Measurements from ENCODE around the gene OR10C1. TPM values are rescaled to one million over a fixed set of nuclear protein-coding genes. Genes with fewer than 3 reads are reported as not detected.

Gene OR10C1
- total and polyA plus RNA-seq, 10 of the 15 experiments (the other 5 are each of a cell fraction or from before 2014, with no cell fraction given) = not detected

DNA sequence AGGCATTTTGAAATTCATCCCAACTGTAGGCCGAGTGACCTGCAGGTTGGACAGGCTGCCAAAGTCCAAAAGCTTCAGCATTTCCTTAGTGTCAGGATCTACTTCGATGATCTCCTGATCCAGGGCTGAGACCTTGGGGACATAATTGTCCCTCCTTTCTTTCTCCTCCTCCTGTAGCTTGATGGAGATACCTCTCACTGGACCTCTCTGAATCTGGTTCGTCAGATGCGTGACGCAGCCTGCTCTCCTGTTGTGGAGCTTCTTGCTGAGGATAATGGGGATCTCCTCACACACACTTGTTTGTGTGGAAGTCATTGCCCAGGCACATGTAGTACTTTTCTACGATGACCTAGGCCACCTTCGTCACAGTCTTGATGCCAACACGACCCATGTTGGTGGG, 50.2 kb downstream of the OR10C1 start:
- no peak overlapping the region for H3K4me2 ChIP-seq (ENCODE audit: control insufficient read depth, insufficient read depth)
- no peaks in the 10 kb centered on the region for H3K4me1 ChIP-seq (ENCODE audit: control insufficient read depth, insufficient read depth, low read length)
- H3K36me3 ChIP-seq (ENCODE audit: control insufficient read depth in 2 of 2, insufficient read depth in 2 of 2, low read length in 1 of 2) = no peaks in the 10 kb centered on the region
- ChIA-PET POLR2A (no interaction called here), CTCF (no interaction called here), SMC1A (ENCODE audit: uncharacterized antibody, unreplicated experiment) (no interaction called here), RAD21 (ENCODE audit: unreplicated experiment) (no interaction called here)
- WGBS (ENCODE audit: insufficient coverage, insufficient replicate concordance, low lambda C conversion rate, missing lambda C conversion rate) = 55% methylated on average over 8 of the region's 8 CpGs
- intact Hi-C loops (cut with micrococcal nuclease; ENCODE audit: unreplicated experiment) (no loop called here), in situ Hi-C loops (cut with MboI) (no loop called here)
- FAIRE-seq = no peak
- no peak overlapping the region for H2AFZ ChIP-seq (ENCODE audit: control insufficient read depth, low read depth, low read length)
- no peak overlapping the region for H3K9ac ChIP-seq (ENCODE audit: control insufficient read depth, insufficient read depth, low read length)
- H4K20me1 ChIP-seq (ENCODE audit: control insufficient read depth, insufficient read depth) = no peaks in the 10 kb centered on the region
- no peaks in the 10 kb centered on the region for H3K9me3 ChIP-seq (replicated peaks; ENCODE audit: control insufficient read depth, insufficient read depth, low read length)
- no peak for ATAC-seq
- BruUV-seq (replicated peaks) = no TSS peak
- DNase-seq (ENCODE audit: low read depth, low spot score) = no peak
- no peak overlapping the region for H3K4me3 ChIP-seq
- no peak overlapping the region for H3K27ac ChIP-seq (ENCODE audit: control insufficient read depth, insufficient read depth)
- H3K79me2 ChIP-seq (ENCODE audit: control insufficient read depth, insufficient read depth, low read length) = no peaks in the 10 kb centered on the region
- TF ChIP-seq USF2 (IDR thresholded peaks at IDR 0.05; ENCODE audit: borderline replicate concordance, low read depth, low read length) = no peak
- no peak for TF ChIP-seq IKZF1 (conservative IDR thresholded peaks at IDR 0.05)
- TF ChIP-seq ZNF217 (IDR thresholded peaks at IDR 0.05) = no peak
- TF ChIP-seq, protein P1, sequence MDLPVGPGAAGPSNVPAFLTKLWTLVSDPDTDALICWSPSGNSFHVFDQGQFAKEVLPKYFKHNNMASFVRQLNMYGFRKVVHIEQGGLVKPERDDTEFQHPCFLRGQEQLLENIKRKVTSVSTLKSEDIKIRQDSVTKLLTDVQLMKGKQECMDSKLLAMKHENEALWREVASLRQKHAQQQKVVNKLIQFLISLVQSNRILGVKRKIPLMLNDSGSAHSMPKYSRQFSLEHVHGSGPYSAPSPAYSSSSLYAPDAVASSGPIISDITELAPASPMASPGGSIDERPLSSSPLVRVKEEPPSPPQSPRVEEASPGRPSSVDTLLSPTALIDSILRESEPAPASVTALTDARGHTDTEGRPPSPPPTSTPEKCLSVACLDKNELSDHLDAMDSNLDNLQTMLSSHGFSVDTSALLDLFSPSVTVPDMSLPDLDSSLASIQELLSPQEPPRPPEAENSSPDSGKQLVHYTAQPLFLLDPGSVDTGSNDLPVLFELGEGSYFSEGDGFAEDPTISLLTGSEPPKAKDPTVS (IDR thresholded peaks at IDR 0.05; ENCODE audit: low read depth, low read length) = no peak
- TF ChIP-seq CHD2 (IDR thresholded peaks at IDR 0.05; ENCODE audit: borderline replicate concordance, low read depth, low read length) = no peak
- TF ChIP-seq CHD4 (IDR thresholded peaks at IDR 0.05) = no peak
- no peak for TF ChIP-seq USF1 (IDR thresholded peaks at IDR 0.05; ENCODE audit: borderline replicate concordance, extremely low read length, insufficient read depth, low read depth, low read length)
- TF ChIP-seq MTA2 (IDR thresholded peaks at IDR 0.05; ENCODE audit: low read depth) = no peak
- TF ChIP-seq SKIL (IDR thresholded peaks at IDR 0.05; ENCODE audit: low read depth, poor library complexity, severe bottlenecking) = no peak
- TF ChIP-seq FOXK2 (IDR thresholded peaks at IDR 0.05) = no peak
- no peak for TF ChIP-seq SREBF1 (IDR thresholded peaks at IDR 0.05; ENCODE audit: low read length)
- no peak for TF ChIP-seq MXI1 (IDR thresholded peaks at IDR 0.05; ENCODE audit: low read depth, low read length)
- TF ChIP-seq SMAD1 (IDR thresholded peaks at IDR 0.05; ENCODE audit: low read depth, partially characterized antibody) = no peak
- no peak for TF ChIP-seq ASH2L (IDR thresholded peaks at IDR 0.05; ENCODE audit: borderline replicate concordance, low read depth)
- no peak for TF ChIP-seq ZBED1 (IDR thresholded peaks at IDR 0.05; ENCODE audit: borderline replicate concordance)
- no peak for TF ChIP-seq ZNF274 (IDR thresholded peaks at IDR 0.05; ENCODE audit: insufficient read depth, insufficient read length)
- no peak for TF ChIP-seq ZBTB11 (CRISPR knock-in tag; IDR thresholded peaks at IDR 0.05)
- no peak for TF ChIP-seq DPF2 (IDR thresholded peaks at IDR 0.05)
- no peaks in the 10 kb centered on the region; a peak in 1 of 4 replicates for H3K27me3 ChIP-seq (replicated peaks in 1 of 2; ENCODE audit: control insufficient read depth in 2 of 2, insufficient read depth in 2 of 2, low read length in 1 of 2)
